HepG2 (cell line): ENCODE data around the gene GJC1. TPM values are rescaled to one million over a fixed set of nuclear protein-coding genes. Genes with fewer than 3 reads are reported as not detected.

Source experiments
- BCL3 ChIP-seq: sonication (generic); formaldehyde crosslinking; IDR thresholded peaks from 2 replicates; pipeline ENCODE4 v1.5.1; 2020; ENCODE audit warnings: mild to moderate bottlenecking, missing genetic modification reagents, moderate library complexity
- ELF1 ChIP-seq: sonication (generic); formaldehyde crosslinking; IDR thresholded peaks from 2 replicates; pipeline ENCODE4 v1.4.0; 2020; ENCODE audit warnings: missing genetic modification reagents
- GZF1 ChIP-seq: sonication (generic); formaldehyde crosslinking; IDR thresholded peaks from 2 replicates; pipeline ENCODE4 v1.5.1; 2020; ENCODE audit warnings: mild to moderate bottlenecking, missing genetic modification reagents
- HOMEZ ChIP-seq: IDR thresholded peaks from 2 replicates; pipeline ENCODE4 v1.6.1; 2016; ENCODE audit warnings: low read depth
- JARID2 ChIP-seq: sonication (generic); formaldehyde crosslinking; IDR thresholded peaks from 2 replicates; pipeline ENCODE4 v1.8.1; 2023; ENCODE audit warnings: missing genetic modification reagents, inconsistent platforms; ENCODE audit not compliant: insufficient replicate concordance
- MEIS1 ChIP-seq: sonication (generic); formaldehyde crosslinking; IDR thresholded peaks from 2 replicates; pipeline ENCODE4 v1.9.0; 2021; ENCODE audit warnings: mild to moderate bottlenecking, missing genetic modification reagents, moderate library complexity, borderline replicate concordance
- RXRA ChIP-seq: sonication (generic); formaldehyde crosslinking; IDR thresholded peaks from 2 replicates; pipeline ENCODE4 v1.5.1; 2020; ENCODE audit warnings: missing genetic modification reagents
- SOX6 ChIP-seq, 2 experiments: fragments of 450-650 bp in 1 of 2; sonication (generic) in 1 of 2; formaldehyde crosslinking in 1 of 2; IDR thresholded peaks; 2 replicates each; pipeline versions ENCODE4 v1.4.0 to v1.6.1; 2017 to 2020; ENCODE audit warnings: antibody characterized with exemption in 1 of 2, mild to moderate bottlenecking in 1 of 2, missing genetic modification reagents in 1 of 2
- TEAD3 ChIP-seq: optimal IDR thresholded peaks from 2 replicates; pipeline ENCODE3; 2016; ENCODE audit warnings: borderline replicate concordance
- ZBED4 ChIP-seq: sonication (generic); formaldehyde crosslinking; IDR thresholded peaks from 2 replicates; pipeline ENCODE4 v1.4.0; 2020; ENCODE audit warnings: missing genetic modification reagents, borderline replicate concordance
- ZBTB21 ChIP-seq: sonication (generic); formaldehyde crosslinking; IDR thresholded peaks from 2 replicates; pipeline ENCODE4 v1.4.0; 2020; ENCODE audit warnings: missing genetic modification reagents
- ZNF282 ChIP-seq: fragments of 450-650 bp; IDR thresholded peaks from 2 replicates; pipeline ENCODE4 v1.6.1; 2018; ENCODE audit not compliant: partially characterized antibody
- ZNF501 ChIP-seq: sonication (generic); formaldehyde crosslinking; IDR thresholded peaks from 2 replicates; pipeline ENCODE4 v1.5.1; 2020; ENCODE audit warnings: mild to moderate bottlenecking, moderate library complexity, missing genetic modification reagents
- ZNF530 ChIP-seq: sonication (generic); formaldehyde crosslinking; IDR thresholded peaks from 2 replicates; pipeline ENCODE4 v1.5.0; 2020; ENCODE audit warnings: low read depth, mild to moderate bottlenecking, missing genetic modification reagents
- ZNF607 ChIP-seq: sonication (generic); formaldehyde crosslinking; IDR thresholded peaks from 2 replicates; pipeline ENCODE4 v1.5.1; 2020; ENCODE audit warnings: missing genetic modification reagents, mild to moderate bottlenecking, borderline replicate concordance
- ZNF792 ChIP-seq: IDR thresholded peaks from 2 replicates; pipeline ENCODE4 v1.6.1; 2016
- ZNF816 ChIP-seq: sonication (generic); formaldehyde crosslinking; IDR thresholded peaks from 2 replicates; pipeline ENCODE4 v1.8.0; 2022; ENCODE audit warnings: missing genetic modification reagents, mild to moderate bottlenecking, borderline replicate concordance
- ZSCAN21 ChIP-seq: sonication (generic); formaldehyde crosslinking; IDR thresholded peaks from 2 replicates; pipeline ENCODE4 v1.8.0; 2022; ENCODE audit warnings: mild to moderate bottlenecking, missing genetic modification reagents, moderate library complexity, borderline replicate concordance
- polyA plus RNA-seq, 8 experiments: library from polyadenylated mRNA; depleted of rRNA in 3 of 8; stranded (reverse) in 7 of 8; unstranded in 1 of 8; fragments of >200 nt; fragmentation: Illumina TruSeq in 4 of 8; extraction: Trizol in 4 of 8; gene quantifications; 2 replicates each; pipeline versions ENCODE4 v1.2.1 to v1.2.3, GENCODE V29; 2011 to 2016; ENCODE audit warnings: low read depth in 4 of 8, missing spikeins in 1 of 8, mixed read lengths in 1 of 8; ENCODE audit not compliant: insufficient read depth in 1 of 8
- total RNA-seq, 5 experiments: library from RNA; depleted of rRNA; stranded (reverse); fragments of >200 nt; fragmentation: Illumina TruSeq; extraction: Trizol; gene quantifications; 2 replicates each; pipeline ENCODE4 v1.2.3, GENCODE V29; 2016; ENCODE audit warnings: low read depth in 1 of 5
- TF ChIP-seq, protein P1 (sequence below): sonication (generic); formaldehyde crosslinking; IDR thresholded peaks from 2 replicates; pipeline ENCODE4 v1.5.0; 2020; ENCODE audit warnings: mild to moderate bottlenecking, low read depth, missing genetic modification reagents, borderline replicate concordance
- TF ChIP-seq, protein P2 (sequence below): sonication (generic); formaldehyde crosslinking; IDR thresholded peaks from 2 replicates; pipeline ENCODE4 v1.4.0; 2020; ENCODE audit warnings: mild to moderate bottlenecking, missing genetic modification reagents

The GJC1 gene
- total and polyA plus RNA-seq, 2 of the 13 experiments (the other 11 are each of a cell fraction or from before 2014, with no cell fraction given), result 1.7 TPM

GRCh38 chr17:44779211-44780025 is 50.7 kb downstream of the GJC1 start (continued):
- TF ChIP-seq HOMEZ (CRISPR knock-in tag) (no peak), ZNF792 (CRISPR knock-in tag) (no peak), ZBTB21 (CRISPR knock-in tag) (peak; percentile 45; the same call in 1 of the 2 replicates), ZNF607 (peak; percentile 27; the same call in 1 of the 2 replicates), ZNF530 (CRISPR knock-in tag) (no peak), ZSCAN21 (CRISPR knock-in tag) (peak; percentile 33; the same call in 1 of the 2 replicates), JARID2 (CRISPR knock-in tag) (no peak), MEIS1 (CRISPR knock-in tag) (no peak), RXRA (peak; percentile 49), TEAD3 (peak; percentile 54), ZNF816 (CRISPR knock-in tag) (no peak), BCL3 (CRISPR knock-in tag) (no peak), ZNF501 (CRISPR knock-in tag) (peak; percentile 66; the same call in 1 of the 2 replicates), ELF1 (CRISPR knock-in tag) (no peak; the same call in 1 of the 2 replicates), SOX6 (IDR thresholded peaks at IDR 0.05) (no peak), SOX6 (CRISPR knock-in tag; IDR thresholded peaks at IDR 0.05) (peak; percentile 46), GZF1 (CRISPR knock-in tag) (no peak), ZBED4 (0 out of 2 replicates have a peak, but pooled peaks have one; percentile 35), ZNF282 (no peak)
- TF ChIP-seq, protein P1, sequence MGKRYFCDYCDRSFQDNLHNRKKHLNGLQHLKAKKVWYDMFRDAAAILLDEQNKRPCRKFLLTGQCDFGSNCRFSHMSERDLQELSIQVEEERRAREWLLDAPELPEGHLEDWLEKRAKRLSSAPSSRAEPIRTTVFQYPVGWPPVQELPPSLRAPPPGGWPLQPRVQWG (CRISPR knock-in tag), result no peak
- TF ChIP-seq, protein P2, sequence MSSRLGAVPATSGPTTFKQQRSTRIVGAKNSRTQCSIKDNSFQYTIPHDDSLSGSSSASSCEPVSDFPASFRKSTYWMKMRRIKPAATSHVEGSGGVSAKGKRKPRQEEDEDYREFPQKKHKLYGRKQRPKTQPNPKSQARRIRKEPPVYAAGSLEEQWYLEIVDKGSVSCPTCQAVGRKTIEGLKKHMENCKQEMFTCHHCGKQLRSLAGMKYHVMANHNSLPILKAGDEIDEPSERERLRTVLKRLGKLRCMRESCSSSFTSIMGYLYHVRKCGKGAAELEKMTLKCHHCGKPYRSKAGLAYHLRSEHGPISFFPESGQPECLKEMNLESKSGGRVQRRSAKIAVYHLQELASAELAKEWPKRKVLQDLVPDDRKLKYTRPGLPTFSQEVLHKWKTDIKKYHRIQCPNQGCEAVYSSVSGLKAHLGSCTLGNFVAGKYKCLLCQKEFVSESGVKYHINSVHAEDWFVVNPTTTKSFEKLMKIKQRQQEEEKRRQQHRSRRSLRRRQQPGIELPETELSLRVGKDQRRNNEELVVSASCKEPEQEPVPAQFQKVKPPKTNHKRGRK (CRISPR knock-in tag), result no peak; the same call in 1 of the 2 replicates
